Measurements from ENCODE around the gene RAB28.
"Not testable (repeated sequence)": the region's sequence is repeated elsewhere in the genome, so short reads cannot be mapped to it uniquely, and the experiment has no call there.

The RAB28 gene

GRCh38 chr4:13396161-13396560, 88.0 kb downstream of the RAB28 start:
- no peak for DNase-seq (ENCODE audit: low read depth)
- no peak for TF ChIP-seq MYC (IDR thresholded peaks at IDR 0.05; ENCODE audit: low read depth, low read length)
- TF ChIP-seq, protein P1, sequence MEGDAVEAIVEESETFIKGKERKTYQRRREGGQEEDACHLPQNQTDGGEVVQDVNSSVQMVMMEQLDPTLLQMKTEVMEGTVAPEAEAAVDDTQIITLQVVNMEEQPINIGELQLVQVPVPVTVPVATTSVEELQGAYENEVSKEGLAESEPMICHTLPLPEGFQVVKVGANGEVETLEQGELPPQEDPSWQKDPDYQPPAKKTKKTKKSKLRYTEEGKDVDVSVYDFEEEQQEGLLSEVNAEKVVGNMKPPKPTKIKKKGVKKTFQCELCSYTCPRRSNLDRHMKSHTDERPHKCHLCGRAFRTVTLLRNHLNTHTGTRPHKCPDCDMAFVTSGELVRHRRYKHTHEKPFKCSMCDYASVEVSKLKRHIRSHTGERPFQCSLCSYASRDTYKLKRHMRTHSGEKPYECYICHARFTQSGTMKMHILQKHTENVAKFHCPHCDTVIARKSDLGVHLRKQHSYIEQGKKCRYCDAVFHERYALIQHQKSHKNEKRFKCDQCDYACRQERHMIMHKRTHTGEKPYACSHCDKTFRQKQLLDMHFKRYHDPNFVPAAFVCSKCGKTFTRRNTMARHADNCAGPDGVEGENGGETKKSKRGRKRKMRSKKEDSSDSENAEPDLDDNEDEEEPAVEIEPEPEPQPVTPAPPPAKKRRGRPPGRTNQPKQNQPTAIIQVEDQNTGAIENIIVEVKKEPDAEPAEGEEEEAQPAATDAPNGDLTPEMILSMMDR (IDR thresholded peaks at IDR 0.05; ENCODE audit: low read depth, low read length): no peak
- TF ChIP-seq, protein P2, sequence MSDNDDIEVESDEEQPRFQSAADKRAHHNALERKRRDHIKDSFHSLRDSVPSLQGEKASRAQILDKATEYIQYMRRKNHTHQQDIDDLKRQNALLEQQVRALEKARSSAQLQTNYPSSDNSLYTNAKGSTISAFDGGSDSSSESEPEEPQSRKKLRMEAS (IDR thresholded peaks at IDR 0.05; ENCODE audit: low read depth, low read length): no peak
- no peak for TF ChIP-seq POLR2A (IDR thresholded peaks at IDR 0.05; ENCODE audit: extremely low read depth, insufficient read length)
- H3K4me3 ChIP-seq (ENCODE audit: low read depth, low read length): no peak overlapping the region

DNA sequence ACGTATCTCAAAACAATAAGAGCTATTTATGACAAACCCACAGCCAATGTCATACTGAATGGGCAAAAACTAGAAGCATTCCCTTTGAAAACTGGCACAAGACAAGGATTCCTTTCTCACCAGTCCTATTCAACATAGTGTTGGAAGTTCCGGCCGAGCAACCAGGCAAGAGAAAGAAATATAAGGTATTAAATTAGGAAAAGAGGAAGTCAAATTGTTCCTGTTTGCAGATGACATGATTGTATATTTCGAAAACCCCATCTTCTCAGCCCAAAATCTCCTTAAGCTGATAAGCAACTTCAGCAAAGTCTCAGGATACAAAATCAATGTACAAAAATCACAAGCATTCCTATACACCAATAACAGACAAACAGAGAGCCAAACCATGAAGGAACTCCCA, 94.2 kb downstream of the RAB28 start:
- not testable (repeated sequence) for DNase-seq (ENCODE audit: low read depth); H3K4me3 ChIP-seq (ENCODE audit: low read depth, low read length)

DNA sequence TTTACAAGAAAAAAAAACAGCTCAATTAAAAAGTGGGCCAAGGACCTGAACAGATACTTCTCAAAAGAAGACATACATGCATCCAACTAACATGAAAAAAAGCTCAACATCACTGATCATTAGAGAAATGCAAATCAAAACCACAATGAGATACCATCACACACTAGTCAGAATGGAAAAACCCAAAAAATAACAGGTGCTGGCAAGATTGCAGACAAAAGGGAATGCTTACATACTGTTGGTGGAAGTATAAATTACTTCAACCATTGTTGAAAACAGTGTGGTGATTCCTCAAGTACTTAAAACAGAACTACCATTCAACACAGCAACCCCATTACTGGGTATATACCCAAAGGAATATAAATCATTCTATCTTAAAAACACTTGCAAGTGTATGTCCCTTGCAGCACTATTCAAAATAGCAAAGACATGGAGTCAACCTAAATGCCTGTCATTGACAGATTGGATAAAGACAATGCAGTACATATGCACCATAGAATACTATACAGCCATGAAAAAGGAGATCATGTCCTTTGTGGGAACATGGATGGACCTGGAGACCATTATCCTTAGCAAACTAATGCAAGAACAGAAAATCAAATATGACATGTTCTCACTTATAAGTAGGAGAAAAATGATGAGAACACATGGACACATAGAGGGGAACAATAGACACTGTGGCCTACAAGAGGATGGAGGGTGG, 97.6 kb downstream of the RAB28 start:
- H3K4me3 ChIP-seq (ENCODE audit: low read depth, low read length): no peak overlapping the region
- DNase-seq (ENCODE audit: low read depth): no peak
- TF ChIP-seq, protein P1 (IDR thresholded peaks at IDR 0.05; ENCODE audit: low read depth, low read length): no peak
- TF ChIP-seq, protein P2 (IDR thresholded peaks at IDR 0.05; ENCODE audit: low read depth, low read length): no peak

GRCh38 chr4:13384055-13384454, 100.1 kb downstream of the RAB28 start:
- DNase-seq (ENCODE audit: low read depth): no peak
- TF ChIP-seq, protein P2 (IDR thresholded peaks at IDR 0.05; ENCODE audit: low read depth, low read length): no peak
- TF ChIP-seq, protein P1 (IDR thresholded peaks at IDR 0.05; ENCODE audit: low read depth, low read length): no peak
- TF ChIP-seq POLR2A (IDR thresholded peaks at IDR 0.05; ENCODE audit: extremely low read depth, insufficient read length) (no peak), MYC (IDR thresholded peaks at IDR 0.05; ENCODE audit: low read depth, low read length) (no peak)
- no peak overlapping the region for H3K4me3 ChIP-seq (ENCODE audit: low read depth, low read length)

DNA sequence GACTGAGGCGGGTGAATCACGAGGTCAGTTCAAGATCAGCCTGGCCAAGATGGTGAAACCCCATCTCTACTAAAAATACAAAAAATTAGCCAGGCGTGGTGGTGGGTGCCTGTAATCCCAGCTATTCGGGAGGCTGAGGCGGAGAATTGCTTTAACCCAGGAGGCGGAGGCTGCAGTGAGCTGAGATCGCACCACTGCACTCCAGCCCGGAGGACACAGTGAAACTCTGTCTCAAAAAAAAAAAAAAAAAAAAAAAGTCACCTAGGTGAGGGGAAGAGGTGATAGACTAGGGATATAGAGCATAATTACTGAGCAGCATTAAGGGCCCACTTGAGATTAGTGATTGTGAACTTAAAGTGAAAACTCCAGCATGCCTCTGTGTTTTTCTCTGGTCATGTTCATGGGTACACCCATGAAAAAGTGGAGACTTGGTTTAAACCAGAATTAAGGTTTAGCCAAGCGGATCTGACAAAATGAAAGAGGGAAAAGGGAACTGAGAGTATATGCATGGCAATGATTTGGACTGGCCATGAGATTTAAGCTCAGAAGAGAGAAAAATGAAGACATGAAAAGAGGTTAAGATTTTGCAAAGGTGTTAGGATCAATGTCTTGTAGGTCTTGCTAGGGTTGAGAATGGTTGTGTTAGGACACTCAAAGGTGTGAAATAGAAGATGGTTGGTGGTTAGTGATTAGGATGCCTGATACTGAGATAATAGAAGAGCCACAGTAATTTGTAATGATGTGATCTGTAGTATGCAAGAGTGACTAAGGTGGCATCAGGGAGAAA, 105.0 kb downstream of the RAB28 start:
- TF ChIP-seq POLR2A (IDR thresholded peaks at IDR 0.05; ENCODE audit: extremely low read depth, insufficient read length) (no peak), MYC (IDR thresholded peaks at IDR 0.05; ENCODE audit: low read depth, low read length) (no peak)
- TF ChIP-seq, protein P1 (IDR thresholded peaks at IDR 0.05; ENCODE audit: low read depth, low read length): no peak
- TF ChIP-seq, protein P2 (IDR thresholded peaks at IDR 0.05; ENCODE audit: low read depth, low read length): no peak
- DNase-seq (ENCODE audit: low read depth): no peak
- H3K4me3 ChIP-seq (ENCODE audit: low read depth, low read length): no peak overlapping the region

DNA sequence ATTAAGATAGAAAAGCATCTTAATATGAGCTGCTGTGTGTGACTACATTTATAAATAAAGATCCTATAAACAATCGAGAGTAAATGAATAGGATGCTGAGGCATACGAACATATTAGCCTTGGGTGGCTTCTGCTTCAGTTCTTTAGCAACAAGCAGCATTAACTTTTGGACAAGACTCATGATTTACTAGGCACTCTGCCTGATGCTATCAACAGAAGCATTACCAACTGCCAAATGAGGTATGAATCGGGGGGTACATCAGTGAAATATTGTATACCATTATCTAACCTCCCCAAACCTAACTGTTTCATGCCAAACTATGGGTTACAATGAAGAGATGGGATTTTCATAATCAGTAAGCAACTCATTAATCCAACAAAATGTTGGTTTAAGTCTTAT, 113.1 kb downstream of the RAB28 start:
- TF ChIP-seq, protein P2 (IDR thresholded peaks at IDR 0.05; ENCODE audit: low read depth, low read length): no peak
- no peak for TF ChIP-seq POLR2A (IDR thresholded peaks at IDR 0.05; ENCODE audit: extremely low read depth, insufficient read length)
- no peak for TF ChIP-seq MYC (IDR thresholded peaks at IDR 0.05; ENCODE audit: low read depth, low read length)
- TF ChIP-seq, protein P1 (IDR thresholded peaks at IDR 0.05; ENCODE audit: low read depth, low read length): no peak
- no peak overlapping the region for H3K4me3 ChIP-seq (ENCODE audit: low read depth, low read length)
- DNase-seq (ENCODE audit: low read depth): no peak
